ENCODE data around the gene HOXB2.

HOXB2 gene

DNA sequence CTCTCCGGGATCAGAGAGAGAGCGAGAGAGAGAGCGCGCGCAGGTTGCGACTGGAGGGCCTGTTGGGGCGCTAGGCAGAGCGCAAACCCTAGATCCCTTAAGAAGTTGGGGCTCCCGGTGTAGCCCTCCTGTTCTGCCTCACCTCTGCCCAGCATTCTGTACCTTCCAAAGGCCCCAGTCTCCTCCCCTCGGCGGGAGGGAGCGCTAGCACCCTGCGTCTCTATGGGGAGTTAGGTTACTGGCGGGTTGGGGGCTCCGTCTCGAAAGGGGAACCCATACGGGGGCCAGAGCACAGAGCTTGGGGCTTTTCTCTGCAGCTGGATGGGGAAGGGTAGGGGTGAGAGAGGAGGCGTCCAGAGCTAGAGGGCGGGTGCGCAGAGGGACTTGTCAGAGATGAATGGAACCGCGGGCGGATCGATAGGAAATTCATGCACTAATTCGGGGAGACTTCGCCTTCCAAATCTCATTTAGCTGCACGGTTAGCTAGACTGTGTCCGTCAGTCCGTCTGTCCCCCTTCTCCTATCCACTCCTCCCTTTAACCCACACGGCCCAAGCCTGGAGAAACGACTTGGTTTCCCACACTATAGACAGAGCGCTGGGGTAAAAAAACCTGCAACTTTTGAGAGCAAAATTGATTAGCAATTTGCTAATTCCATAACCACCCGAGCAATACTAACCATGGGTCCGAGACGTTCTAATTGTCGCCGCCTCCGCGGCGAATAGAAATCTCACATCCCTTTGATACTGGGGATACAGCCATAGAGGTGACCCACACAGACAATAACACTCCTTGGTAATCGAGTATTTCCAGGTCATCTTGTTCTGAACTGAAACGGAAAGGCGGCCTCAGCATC is 33.9 kb upstream of the HOXB2 start:
- DNase-seq: no peak

DNA sequence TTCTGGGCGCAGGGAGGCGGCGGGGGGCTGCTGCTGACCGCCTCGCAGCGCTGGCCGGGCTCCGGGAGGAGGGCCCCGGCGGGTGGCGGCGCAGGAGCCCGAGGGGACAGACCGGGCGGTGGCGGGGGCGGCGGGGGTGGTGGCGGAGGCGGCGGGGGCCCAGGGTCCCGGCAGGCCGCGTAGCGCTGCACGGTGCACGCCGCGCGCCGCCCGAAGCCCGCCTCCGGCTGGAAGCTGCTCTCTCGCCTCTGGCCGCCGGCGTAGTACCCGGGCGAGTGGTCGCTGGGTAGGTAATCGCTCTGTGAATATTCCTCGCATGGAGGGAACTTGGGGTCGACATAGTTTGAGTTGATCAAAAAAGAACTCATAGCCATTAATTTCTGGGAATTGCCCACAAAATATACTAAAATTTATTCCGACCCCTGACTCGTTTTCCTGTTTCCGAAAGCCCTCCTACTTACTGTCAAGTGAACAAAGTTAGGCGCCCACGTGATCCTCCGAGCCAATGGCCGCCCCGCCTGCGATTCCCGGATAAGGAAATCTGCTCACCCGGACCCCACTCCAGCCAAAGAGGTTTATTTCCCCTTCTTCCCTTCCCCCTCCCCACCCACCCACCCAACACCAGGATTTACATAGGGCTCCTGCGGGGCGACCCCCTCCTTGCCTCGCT is 33.2 kb upstream of the HOXB2 start, which contains the start of gene HOXB4:
Gene HOXB4, minus strand, starts transcription at position 405 of the 670 bp plus-strand sequence. Its CDS starts 31 bp downstream, at position 374.
- peak; percentile 38 for DNase-seq

- DNase-seq: no peak
These were observed 32.5 kb upstream of the HOXB2 start for GRCh38 chr17:48577330-48577945.

GRCh38 chr17:48576479-48577309 is 31.8 kb upstream of the HOXB2 start:
- DNase-seq: no peak

DNA sequence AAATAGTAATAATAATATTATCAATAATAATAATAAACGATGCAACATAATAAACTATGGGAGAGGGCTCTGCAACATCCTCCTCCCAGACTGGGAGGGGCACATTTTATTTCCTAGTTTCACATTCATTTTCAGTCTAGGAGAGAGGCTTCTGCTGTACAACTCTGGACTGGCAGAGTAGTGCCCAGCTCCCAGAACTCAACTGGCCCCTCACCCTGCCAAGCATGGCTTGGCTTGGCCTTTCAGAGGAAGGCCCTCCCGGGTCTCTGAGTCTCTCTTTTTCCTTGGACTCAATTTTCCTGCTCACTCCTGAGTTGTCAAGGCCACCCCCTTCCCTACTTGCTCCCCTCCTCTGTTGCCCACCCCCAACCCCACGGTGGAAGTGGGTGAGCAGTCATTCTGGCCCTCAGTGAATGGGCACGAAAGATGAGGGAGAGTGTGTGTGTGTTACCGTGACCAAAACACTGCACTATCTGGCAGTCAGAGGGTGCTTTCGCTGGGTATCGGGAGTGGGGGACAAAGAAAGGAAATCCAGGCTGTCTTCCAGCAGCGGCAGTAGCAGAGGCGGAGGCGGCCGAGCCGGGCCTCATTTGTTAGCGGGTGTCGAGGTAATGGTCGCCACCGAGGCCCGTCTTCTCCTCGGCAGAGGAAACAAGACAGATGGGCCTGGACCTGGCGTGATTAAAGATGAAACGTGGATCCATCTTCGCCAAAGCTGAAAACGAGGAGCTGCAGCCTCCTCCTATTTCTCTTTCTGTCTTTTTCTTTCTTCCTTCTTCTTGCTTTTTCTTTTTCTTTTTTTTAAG is 31.0 kb upstream of the HOXB2 start:
- DNase-seq: no peak

GRCh38 chr17:48575066-48575582 is 30.2 kb upstream of the HOXB2 start:
- peak; percentile 31 for DNase-seq

DNA sequence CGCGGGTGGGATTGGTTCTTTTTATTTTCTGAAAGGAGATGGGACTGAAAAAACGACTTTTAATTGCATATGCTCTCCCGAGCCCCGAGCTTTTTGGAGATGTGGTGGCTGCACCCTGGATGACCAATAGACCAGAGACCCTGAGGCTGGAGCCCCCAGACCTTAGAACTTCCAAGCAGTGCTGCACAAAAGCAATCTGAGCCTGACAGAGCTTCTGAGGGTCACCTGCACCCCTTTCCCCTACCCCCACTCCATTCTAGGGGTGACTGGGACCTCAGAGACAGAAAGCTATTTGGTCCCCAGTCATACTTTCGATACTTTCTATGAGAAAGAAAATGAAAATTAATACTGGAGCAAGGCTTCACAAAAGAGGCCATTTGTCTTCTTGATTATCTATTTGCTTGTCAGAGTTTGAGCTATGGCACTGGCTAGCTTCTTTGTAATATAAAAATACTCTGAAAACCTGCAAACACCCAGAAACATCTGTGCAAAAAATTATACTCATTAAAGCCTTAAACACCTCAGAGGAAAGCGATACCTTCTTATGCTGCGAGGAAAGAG is 29.7 kb upstream of the HOXB2 start:
- DNase-seq: no peak

GRCh38 chr17:48571826-48572417 is 27.0 kb upstream of the HOXB2 start:
- DNase-seq: no peak

DNA sequence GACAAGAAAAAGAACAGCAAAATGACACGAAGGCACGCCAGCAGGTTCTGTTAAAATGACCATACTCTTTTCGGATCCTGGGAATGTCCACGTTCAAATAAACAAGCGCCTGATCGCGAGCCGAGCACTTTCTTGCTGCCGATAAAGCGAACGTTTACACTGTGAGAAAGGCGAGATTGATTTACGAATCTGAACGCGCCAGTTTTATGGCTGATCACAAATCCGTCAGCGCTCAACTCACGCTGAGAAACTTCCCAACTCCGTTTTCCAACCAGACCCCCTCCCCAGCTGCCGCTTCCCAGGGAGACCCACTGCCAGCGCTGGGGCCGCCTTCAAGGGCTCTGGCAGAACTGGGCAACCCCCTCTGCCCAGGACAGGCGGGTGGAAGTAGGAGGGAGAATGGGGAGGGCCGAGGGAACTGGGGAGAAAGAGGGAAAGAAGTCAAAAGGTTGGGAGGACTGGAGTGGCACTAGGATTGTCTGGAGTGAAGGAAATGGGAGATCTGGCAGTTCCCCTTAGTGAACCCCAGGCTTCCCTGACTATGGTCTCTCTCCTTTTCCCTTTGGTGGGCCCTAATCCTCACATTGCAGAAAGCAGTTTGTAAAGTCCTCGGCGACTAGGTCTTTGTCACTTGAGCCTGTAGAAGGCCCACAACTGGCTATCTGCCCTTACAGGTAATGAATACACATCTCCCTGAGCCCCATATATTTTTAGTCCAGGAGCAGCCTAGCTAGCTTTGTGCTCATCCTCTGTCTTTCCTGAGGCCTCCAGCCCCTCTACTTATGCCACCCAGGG is 26.3 kb upstream of the HOXB2 start:
- no peak for DNase-seq

DNA sequence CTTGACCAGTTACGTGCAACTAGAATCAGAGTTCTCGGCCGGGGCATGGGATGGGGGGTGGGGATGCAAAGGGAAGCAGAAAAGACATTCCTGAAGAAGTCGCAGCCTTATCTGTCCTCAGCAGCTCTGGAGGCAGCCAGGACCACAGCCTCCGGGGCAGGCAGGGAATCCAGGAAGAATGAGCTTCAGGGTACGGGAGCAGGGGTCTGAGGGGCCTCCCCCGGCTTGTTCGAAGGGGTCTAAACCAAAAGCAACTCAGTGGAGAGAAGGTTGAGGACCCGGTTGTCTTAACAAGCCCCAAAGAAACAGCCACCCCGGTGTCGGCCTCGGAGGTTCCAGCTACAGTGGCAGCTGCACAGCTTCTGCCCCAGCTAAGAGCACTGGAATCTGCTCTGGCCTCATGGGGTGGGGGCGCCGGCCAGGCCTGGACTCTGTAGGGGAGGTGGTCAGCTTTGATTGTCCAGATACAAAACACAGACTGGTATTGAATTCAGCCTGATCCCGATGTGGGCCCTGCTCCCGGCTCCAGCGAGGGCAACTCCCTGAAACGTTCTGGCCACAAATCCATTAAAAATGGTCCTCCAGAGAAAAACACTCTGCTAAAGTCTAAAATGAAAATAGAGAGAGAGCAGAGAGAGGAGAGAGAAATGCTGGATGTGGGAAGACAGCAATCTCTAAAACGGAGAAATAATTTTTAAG is 25.6 kb upstream of the HOXB2 start:
- no peak for DNase-seq

DNA sequence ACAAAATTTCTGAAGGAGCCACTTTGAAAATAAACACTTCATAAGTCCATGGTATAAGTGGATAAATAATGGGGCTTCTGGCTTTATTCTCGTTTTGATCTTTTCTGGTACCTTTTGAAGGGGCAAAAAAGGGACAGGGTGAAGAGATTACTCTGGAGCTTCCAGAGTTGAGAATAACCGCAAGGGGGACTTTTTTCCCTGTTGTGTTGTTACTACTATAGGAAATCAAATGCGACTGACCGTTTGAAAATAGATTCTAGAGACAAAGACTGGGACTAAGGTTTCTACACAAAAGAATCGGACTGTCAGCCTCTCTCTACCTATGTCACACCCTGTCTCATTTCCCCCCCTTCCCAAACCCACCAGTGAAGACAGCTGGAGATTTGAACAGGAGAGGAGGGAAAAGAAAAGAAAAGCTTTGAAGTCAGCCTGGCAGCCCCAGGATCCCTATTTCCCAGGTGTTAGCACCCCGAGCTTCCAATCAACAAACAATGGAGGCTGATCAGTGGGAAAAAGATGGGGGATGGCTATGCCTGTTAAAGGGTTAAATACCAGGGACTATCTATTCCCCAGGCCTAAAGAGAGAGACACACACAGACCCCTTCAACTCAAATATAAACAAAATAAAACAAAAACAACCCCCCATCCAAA is 24.9 kb upstream of the HOXB2 start:
- no peak for DNase-seq

DNA sequence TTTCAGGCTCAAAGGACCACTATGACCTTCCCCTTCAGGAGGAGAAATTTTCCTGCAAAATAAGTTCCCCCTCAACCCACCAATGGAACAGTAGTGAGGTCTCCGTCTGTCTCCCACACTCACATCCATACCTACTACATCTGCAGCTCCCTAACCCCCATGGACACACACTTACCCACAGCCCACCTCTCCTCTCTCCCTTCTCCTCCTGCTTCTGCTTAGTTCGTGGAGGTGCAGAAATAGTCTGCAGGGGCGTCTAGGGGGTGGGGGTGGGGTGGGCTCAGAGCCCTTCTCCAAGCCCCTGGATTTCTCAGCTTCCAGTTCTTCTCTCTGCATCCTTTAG is 24.3 kb upstream of the HOXB2 start:
- DNase-seq: no peak

DNA sequence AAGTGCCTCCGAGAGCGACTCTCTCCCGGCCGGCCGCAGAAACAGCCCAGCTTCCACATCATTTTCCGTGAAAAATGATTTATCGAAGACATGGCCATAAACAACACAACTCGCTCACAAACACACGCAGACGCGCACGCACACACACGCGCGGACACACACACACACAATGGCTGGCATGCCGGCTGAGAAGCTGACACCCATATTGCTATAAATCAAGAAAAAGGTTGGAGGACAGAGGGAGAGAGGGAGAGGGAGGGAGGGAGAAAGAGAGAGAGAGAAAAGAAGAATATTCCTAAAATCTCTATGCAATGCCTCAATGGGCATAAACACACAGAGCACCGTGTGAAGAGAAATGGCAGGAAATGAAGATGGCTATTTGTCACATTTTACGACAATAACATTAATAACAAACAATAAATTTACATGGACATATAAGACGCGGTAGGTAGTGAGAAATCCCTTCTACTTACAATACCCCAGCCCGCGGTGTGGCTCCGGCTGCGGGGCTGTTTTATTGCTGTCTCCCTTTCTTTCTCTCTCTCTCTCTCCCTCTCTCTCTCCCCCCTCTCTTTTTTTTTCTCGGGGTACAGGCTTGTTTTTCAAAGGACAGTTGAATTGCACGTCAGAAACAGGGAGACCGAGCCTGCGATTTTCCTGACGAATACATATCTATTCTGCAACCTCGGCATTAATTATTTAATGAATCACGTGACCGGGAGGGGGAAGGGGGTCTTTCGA is 23.8 kb upstream of the HOXB2 start:
- no peak for DNase-seq

DNA sequence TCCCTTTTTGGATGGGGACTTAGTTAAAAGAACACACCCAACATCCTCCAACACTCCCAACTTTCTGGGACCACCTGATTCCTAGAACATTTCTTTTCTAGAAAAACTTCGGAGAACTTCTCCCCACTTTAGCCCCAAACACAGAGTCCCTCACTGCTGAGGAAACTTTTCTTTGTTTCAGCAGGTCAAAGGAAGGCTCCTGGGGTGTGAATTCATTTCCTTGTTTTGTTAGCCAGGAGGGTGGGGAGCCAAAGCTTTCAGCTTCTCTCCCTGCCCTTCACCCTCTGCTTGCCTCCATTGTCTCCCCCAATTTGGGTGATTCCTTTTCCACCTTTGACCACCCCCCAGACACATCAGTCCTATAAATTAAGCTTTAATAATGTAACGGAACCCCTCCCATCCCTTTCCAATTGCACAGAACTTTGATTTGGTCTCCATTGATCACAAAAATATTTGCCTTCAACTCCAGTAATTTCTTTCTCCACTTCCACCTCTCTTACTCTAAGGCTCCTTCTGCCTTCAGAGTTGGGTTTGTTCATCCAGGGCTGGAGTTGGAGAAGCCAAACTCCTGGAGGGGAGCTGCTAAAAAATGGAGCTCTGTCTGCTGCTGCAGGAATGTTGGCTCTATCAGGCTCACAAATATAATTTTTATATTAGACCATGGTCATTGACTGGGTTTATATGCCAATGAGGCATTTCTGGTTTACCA is 22.9 kb upstream of the HOXB2 start:
- DNase-seq: no peak

DNA sequence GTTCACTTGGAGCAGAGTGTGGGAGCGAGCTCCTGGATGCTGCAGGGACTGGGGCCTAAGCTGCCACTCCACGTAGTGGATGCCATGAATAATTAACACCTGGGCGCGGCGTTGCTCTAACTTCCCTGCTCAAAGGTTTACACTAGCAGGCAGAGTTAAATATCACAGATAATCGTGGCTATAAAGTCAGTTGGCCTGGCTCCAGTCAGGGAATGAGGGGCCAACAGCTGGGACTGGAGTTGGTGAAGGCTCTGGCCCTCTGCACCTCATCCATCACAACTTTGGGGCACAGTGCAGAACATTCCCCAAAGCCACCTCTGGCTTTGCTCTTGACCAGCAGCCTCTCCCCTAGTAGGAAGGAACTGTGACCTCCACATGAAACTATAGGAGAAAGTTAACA is 22.3 kb upstream of the HOXB2 start:
- DNase-seq: no peak

DNA sequence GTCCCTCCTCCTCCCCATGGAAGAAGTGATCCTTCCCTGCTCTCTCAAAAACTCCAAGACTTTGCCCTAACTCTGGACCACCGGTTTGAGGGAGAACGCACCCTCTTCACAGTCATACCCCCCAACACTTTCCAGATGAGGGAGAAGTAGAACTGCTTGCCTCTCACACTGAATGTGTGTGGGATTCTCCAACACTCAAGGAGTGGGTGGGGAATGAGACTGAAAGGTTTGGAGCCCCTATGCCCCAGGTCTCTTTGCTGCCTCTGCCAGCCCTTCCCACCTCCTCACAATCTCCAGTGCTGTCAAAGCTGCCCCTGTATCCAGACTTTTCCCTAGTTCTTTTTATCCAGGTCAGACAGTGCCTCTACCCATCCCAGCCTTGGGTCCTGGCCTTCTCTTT is 21.8 kb upstream of the HOXB2 start:
- DNase-seq: no peak

DNA sequence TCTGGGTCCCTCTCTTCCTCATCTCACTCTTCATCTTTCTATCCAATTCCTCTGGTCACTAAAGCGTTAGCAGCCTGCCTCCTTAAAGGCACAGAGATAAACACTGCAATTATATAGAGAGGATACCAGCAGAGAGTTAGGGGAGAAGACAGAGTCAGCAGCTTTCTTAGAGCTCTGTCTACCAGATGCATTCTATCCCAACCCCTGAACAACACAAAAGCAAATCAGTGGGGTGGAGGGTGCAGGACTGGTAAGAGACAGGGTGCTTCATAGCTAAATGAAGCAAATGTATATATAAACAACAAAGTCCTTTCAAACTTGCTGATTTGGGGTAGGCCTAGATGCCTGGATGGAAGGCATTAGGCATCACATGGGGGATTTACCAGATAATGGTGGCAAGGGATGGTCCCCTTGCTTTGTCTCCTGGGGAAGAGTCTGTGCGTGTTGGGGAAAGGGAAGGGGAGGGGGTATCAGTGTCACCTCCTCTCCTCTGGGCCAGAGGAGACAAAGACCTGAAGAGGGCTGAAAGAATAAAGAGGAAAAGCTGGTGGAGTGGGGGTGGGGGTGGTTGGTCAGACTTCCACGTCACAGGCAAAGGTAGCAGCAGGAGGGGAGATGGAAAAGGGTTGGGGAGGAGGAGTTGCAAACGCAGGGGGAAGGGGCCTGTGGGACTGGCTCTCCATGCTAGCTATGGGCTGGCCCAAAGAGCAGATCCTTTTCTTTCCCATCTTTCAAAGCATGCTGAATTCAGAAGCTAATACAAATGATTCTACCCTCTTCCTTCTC is 21.2 kb upstream of the HOXB2 start:
- no peak for DNase-seq
